ENCODE measurements around the gene OR10J1.

DNA sequence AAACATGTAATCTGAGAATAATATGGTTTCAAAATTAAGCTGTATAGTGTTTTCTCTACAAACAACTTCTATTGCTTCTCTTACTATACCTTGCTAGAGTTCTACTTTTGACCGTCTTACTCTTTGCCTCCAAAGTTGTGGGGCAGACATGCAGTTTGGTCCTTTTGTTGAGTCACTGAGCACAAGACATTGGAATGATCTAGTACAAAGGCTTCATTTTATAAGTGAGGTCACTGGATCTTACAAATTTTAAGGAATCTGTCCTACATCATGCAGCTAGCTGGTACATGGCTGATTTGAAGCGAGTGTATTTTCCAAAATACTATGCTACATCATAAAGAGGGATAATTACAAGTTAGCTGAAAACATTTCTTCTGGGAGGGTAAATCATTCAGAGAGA is 28.8 kb downstream of the OR10J1 start:
- TF ChIP-seq, protein P1, sequence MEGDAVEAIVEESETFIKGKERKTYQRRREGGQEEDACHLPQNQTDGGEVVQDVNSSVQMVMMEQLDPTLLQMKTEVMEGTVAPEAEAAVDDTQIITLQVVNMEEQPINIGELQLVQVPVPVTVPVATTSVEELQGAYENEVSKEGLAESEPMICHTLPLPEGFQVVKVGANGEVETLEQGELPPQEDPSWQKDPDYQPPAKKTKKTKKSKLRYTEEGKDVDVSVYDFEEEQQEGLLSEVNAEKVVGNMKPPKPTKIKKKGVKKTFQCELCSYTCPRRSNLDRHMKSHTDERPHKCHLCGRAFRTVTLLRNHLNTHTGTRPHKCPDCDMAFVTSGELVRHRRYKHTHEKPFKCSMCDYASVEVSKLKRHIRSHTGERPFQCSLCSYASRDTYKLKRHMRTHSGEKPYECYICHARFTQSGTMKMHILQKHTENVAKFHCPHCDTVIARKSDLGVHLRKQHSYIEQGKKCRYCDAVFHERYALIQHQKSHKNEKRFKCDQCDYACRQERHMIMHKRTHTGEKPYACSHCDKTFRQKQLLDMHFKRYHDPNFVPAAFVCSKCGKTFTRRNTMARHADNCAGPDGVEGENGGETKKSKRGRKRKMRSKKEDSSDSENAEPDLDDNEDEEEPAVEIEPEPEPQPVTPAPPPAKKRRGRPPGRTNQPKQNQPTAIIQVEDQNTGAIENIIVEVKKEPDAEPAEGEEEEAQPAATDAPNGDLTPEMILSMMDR (IDR thresholded peaks at IDR 0.05): no peak
- TF ChIP-seq POLR2A (IDR thresholded peaks at IDR 0.05): no peak

Measured in uterus (tissue), 2 donors.